D721Med (cell line): ENCODE data around the gene LYRM4.

Experiments
- DNase-seq: peaks from one replicate; pipeline ENCODE4 v3.0.0; 2011; ENCODE audit warnings: low spot score; ENCODE audit not compliant: insufficient read length
- FAIRE-seq: peaks from 2 replicates; lab custom pipeline; 2011; peaks lifted over from hg19 to GRCh38; lab: Jason Lieb, UNC
- TF ChIP-seq, protein P1 (sequence below): IDR thresholded peaks from 2 replicates; pipeline ENCODE4 v1.5.1; 2012; ENCODE audit warnings: mild to moderate bottlenecking, control low read depth; ENCODE audit not compliant: insufficient read depth; ENCODE audit errors: missing control alignments

Gene LYRM4

DNA sequence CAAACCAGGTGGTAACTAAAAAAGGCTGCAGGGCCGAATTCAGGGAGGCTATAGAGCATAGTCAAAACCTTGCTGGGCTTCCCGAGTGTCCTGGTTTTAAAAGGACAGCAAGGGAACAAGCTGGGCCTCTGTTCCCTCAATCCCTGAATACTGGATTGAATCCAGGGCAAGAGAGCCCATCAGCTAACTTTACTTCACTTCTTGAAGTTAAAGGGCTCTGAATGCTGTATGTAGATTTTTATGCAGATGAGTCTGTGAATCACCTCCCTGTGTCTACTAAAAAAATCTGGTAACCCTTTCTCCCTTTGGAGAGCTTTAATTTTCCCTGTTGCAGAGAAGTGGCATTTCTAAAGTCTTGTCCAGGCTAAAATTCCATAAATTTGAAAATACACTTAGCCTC lies 29.5 kb downstream of the LYRM4 start:
- FAIRE-seq (no peak), DNase-seq (no peak)
- TF ChIP-seq, protein P1, sequence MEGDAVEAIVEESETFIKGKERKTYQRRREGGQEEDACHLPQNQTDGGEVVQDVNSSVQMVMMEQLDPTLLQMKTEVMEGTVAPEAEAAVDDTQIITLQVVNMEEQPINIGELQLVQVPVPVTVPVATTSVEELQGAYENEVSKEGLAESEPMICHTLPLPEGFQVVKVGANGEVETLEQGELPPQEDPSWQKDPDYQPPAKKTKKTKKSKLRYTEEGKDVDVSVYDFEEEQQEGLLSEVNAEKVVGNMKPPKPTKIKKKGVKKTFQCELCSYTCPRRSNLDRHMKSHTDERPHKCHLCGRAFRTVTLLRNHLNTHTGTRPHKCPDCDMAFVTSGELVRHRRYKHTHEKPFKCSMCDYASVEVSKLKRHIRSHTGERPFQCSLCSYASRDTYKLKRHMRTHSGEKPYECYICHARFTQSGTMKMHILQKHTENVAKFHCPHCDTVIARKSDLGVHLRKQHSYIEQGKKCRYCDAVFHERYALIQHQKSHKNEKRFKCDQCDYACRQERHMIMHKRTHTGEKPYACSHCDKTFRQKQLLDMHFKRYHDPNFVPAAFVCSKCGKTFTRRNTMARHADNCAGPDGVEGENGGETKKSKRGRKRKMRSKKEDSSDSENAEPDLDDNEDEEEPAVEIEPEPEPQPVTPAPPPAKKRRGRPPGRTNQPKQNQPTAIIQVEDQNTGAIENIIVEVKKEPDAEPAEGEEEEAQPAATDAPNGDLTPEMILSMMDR = no peak

GRCh38 chr6:5230081-5230480 lies 30.7 kb downstream of the LYRM4 start:
- TF ChIP-seq, protein P1 = no peak
- DNase-seq (no peak), FAIRE-seq (no peak)

DNA sequence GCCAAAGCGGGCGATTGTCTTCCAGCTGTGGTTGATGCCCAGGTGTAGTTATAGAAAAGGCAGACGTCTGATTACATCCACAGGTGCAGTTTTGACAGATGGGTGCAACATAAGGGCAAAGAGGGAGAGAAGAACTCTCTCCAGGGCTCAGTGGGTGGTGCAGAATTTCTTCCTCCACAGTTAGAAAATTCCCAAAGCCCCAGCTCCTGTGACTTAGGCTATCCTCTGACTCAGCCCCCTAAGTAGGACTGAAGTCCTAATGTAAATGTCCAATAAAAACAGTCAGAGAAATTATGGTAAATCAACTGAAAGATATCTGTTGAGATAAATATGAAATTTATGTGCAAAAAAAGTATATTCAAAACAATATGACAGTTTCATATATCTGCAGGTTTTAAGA lies 31.4 kb downstream of the LYRM4 start:
- DNase-seq (no peak), FAIRE-seq (no peak)
- TF ChIP-seq, protein P1 = no peak

DNA sequence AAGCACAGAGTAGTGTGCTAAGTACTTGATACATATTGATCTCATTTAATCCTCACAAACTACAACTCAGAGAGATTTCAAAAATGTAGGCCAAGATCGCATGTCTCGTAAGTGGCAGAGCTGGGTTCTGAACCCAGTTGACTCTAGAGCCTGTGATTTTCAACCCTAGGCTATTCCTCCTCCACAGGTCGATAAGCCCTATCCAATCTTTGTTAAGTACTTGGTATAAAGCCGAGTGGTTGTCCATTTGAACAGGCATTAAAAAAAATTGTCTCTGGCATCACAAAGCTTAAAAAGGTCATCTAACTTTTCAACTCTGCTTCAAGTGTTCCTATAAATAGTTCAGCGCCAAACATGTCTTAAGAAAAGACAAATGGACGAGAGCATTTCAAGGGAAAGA lies 37.4 kb downstream of the LYRM4 start:
- FAIRE-seq (no peak), DNase-seq (no peak)
- TF ChIP-seq, protein P1 = no peak

DNA sequence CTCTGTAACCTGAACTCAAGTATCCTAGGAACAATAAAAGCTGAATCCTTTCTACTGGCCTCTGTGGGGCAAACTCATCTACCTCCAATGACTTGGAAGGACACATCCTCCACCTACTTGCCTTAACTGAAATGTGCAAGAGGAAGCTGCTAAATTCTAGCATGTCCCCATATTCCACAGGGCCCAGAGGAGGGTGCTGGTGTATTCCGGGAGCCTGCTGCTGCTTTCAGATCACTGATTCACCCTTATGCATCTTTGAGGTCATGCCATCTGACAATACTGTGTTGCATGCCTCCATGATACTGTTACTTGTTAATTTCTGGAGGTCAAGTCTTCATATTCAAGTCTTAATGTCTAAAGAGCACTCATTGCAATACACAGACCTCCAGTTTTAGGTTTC lies 40.3 kb downstream of the LYRM4 start:
- TF ChIP-seq, protein P1 = no peak
- FAIRE-seq = no peak
- no peak for DNase-seq

- DNase-seq = no peak
- no peak for FAIRE-seq
- TF ChIP-seq, protein P1 = no peak
Measured at GRCh38 chr6:5219011-5219691, 41.6 kb downstream of the LYRM4 start.

- TF ChIP-seq, protein P1 = no peak
- no peak for FAIRE-seq
Measured at GRCh38 chr6:5217356-5217755, 43.4 kb downstream of the LYRM4 start.

More at GRCh38 chr6:5217356-5217755, 43.4 kb downstream of the LYRM4 start:
- DNase-seq = no peak
